HepG2 (cell line): Measurements from ENCODE around the gene ATP2A3. TPM values are rescaled to one million over a fixed set of nuclear protein-coding genes. Genes with fewer than 3 reads are reported as not detected.

Experiments
- ATAC-seq: fragments of 200-7000 bp; cut with Tn5 transposase; 3 replicates; pipeline ENCODE4 v1.9.1; 2020; ENCODE audit warnings: mild to moderate bottlenecking, moderate library complexity
- BruUV-seq: library from RNA; stranded (reverse); fragments of 400-500 nt; replicated peaks from 2 replicates; lab custom pipeline; 2021; lab: Mats Ljungman, UMichigan
- CTCF ChIA-PET: fragments of 300-600 bp; formaldehyde crosslinking; extraction: SDS; loops from one replicate; lab custom pipeline; 2021; ENCODE audit warnings: low total read pairs, inconsistent platforms, low intra/inter-chr PET ratio; lab: Yijun Ruan, JAX
- POLR2A ChIA-PET: fragments of 350-600 bp; sonication (Branson Sonifier 250); formaldehyde crosslinking; loops from one replicate; lab custom pipeline; 2020; ENCODE audit warnings: antibody characterized with exemption, inconsistent platforms; lab: Yijun Ruan, JAX
- DNase-seq: peaks from one replicate; pipeline ENCODE4 v3.0.0-alpha.2; 2015; ENCODE audit warnings: low spot score
- FAIRE-seq: peaks from 3 replicates; lab custom pipeline; 2011; peaks lifted over from hg19 to GRCh38; lab: Jason Lieb, UNC
- H2AFZ ChIP-seq: one replicate; pipeline ENCODE4 v1.6.1; 2011; ENCODE audit warnings: low read length, inconsistent platforms
- H3K27ac ChIP-seq: fragments of 300-600 bp; 3 replicates; pipeline ENCODE4 v1.8.0; 2011; ENCODE audit warnings: mixed run types, mild to moderate bottlenecking, mixed read lengths, low read length, inconsistent platforms; ENCODE audit not compliant: insufficient read depth; ENCODE audit errors: extremely low read length
- H3K27me3 ChIP-seq, 2 experiments: fragments of 200-600 bp in 1 of 2; 2 replicates in 1 of 2; 3 replicates in 1 of 2; pipeline versions ENCODE4 v1.6.0 to v1.8.0; 2011; ENCODE audit warnings: low read length in 2 of 2, mild to moderate bottlenecking in 2 of 2, moderate library complexity in 2 of 2, inconsistent platforms in 1 of 2; ENCODE audit not compliant: insufficient read depth in 2 of 2, control insufficient read depth in 1 of 2
- H3K36me3 ChIP-seq, 2 experiments: fragments of 200-600 bp in 1 of 2; replicated peaks in 1 of 2; 2 replicates in 1 of 2; 3 replicates in 1 of 2; pipeline versions ENCODE4 v1.5.1 to v1.8.0; 2011; ENCODE audit warnings: low read length in 2 of 2, inconsistent platforms in 1 of 2; ENCODE audit not compliant: insufficient read depth in 2 of 2, control insufficient read depth in 1 of 2
- H3K4me1 ChIP-seq: 2 replicates; pipeline ENCODE4 v1.5.1; 2012; ENCODE audit warnings: low read length, inconsistent platforms; ENCODE audit not compliant: insufficient read depth
- H3K4me2 ChIP-seq: 2 replicates; pipeline ENCODE4 v1.6.0; 2011; ENCODE audit warnings: low read depth, low read length, inconsistent platforms
- H3K4me3 ChIP-seq, 3 experiments: fragments of 200-600 bp in 1 of 3; sonication (generic), shearing (Covaris generic) in 1 of 3; replicated peaks in 1 of 3; 2 replicates each; pipeline ENCODE4 v1.5.1; 2011 to 2016; ENCODE audit warnings: low read length in 3 of 3, inconsistent platforms in 2 of 3, low read depth in 2 of 3, mild to moderate bottlenecking in 2 of 3, control low read depth in 1 of 3, mixed read lengths in 1 of 3; ENCODE audit not compliant: insufficient read depth in 1 of 3
- H3K79me2 ChIP-seq: one replicate; pipeline ENCODE4 v1.6.1; 2011; ENCODE audit warnings: low read length, inconsistent platforms; ENCODE audit not compliant: insufficient read depth
- H3K9ac ChIP-seq: 2 replicates; pipeline ENCODE4 v1.6.0; 2011; ENCODE audit warnings: mild to moderate bottlenecking, low read depth, low read length, inconsistent platforms; ENCODE audit not compliant: insufficient read depth
- H3K9me3 ChIP-seq: 2 replicates; pipeline ENCODE4 v1.5.1; 2012; ENCODE audit warnings: mild to moderate bottlenecking, low read length
- H4K20me1 ChIP-seq: 2 replicates; pipeline ENCODE4 v1.6.0; 2011; ENCODE audit warnings: inconsistent platforms, mild to moderate bottlenecking, low read length, moderate library complexity; ENCODE audit not compliant: insufficient read depth
- ATF7 ChIP-seq, 2 experiments: fragments of 450-650 bp in 1 of 2; sonication (generic) in 1 of 2; formaldehyde crosslinking in 1 of 2; IDR thresholded peaks; 2 replicates each; pipeline versions ENCODE4 v1.4.0 to v1.6.1; 2016 to 2020; ENCODE audit warnings: antibody characterized with exemption in 1 of 2, mild to moderate bottlenecking in 1 of 2, missing genetic modification reagents in 1 of 2
- EEA1 ChIP-seq: sonication (generic); formaldehyde crosslinking; IDR thresholded peaks from 2 replicates; pipeline ENCODE4 v1.5.1; 2020; ENCODE audit warnings: mild to moderate bottlenecking, missing genetic modification reagents, borderline replicate concordance
- EED ChIP-seq: sonication (generic); formaldehyde crosslinking; IDR thresholded peaks from 2 replicates; pipeline ENCODE4 v1.5.0; 2020; ENCODE audit warnings: mild to moderate bottlenecking, missing genetic modification reagents
- FOXA1 ChIP-seq, 2 experiments: fragments of 450-650 bp in 1 of 2; sonication (generic) in 1 of 2; formaldehyde crosslinking in 1 of 2; IDR thresholded peaks; 2 replicates each; pipeline versions ENCODE4 v1.4.0 to v1.6.1; 2016 to 2020; ENCODE audit warnings: missing genetic modification reagents in 1 of 2
- HBP1 ChIP-seq: IDR thresholded peaks from 2 replicates; pipeline ENCODE4 v1.6.1; 2016; ENCODE audit warnings: low read depth, control low read depth
- HNF1B ChIP-seq: sonication (generic); formaldehyde crosslinking; IDR thresholded peaks from 2 replicates; pipeline ENCODE4 v1.5.1; 2020; ENCODE audit warnings: mild to moderate bottlenecking, moderate library complexity, missing genetic modification reagents
- MXI1 ChIP-seq: IDR thresholded peaks from 3 replicates; pipeline ENCODE4 v1.6.1; 2012; ENCODE audit warnings: low read depth, low read length, inconsistent platforms, borderline replicate concordance
- PPARG ChIP-seq: conservative IDR thresholded peaks from 2 replicates; pipeline ENCODE4 v1.6.1; 2016; ENCODE audit warnings: missing biosample characterization, missing genetic modification reagents
- SCMH1 ChIP-seq: sonication (generic); formaldehyde crosslinking; IDR thresholded peaks from 2 replicates; pipeline ENCODE4 v1.9.0; 2021; ENCODE audit warnings: missing genetic modification reagents, mild to moderate bottlenecking, borderline replicate concordance
- U2AF2 ChIP-seq: fragments of 200-400 bp; formaldehyde crosslinking; IDR thresholded peaks from 2 replicates; pipeline ENCODE4 v1.6.1; 2017; ENCODE audit warnings: low read depth, mild to moderate bottlenecking, low read length
- ZFY ChIP-seq: sonication (generic); formaldehyde crosslinking; IDR thresholded peaks from 2 replicates; pipeline ENCODE4 v1.4.0; 2020; ENCODE audit warnings: missing genetic modification reagents
- ZNF44 ChIP-seq: sonication (generic); formaldehyde crosslinking; IDR thresholded peaks from 2 replicates; pipeline ENCODE4 v1.5.1; 2020; ENCODE audit warnings: mild to moderate bottlenecking, missing genetic modification reagents
- ZUFSP ChIP-seq: sonication (generic); formaldehyde crosslinking; IDR thresholded peaks from 2 replicates; pipeline ENCODE4 v1.9.0; 2021; ENCODE audit warnings: missing genetic modification reagents, mild to moderate bottlenecking, borderline replicate concordance
- WGBS: methylation state at CpG from one replicate; pipeline ENCODE4 v1.1.6; 2017; ENCODE audit warnings: low lambda C conversion rate; 5-methylcytosine and 5-hydroxymethylcytosine counted together
- in situ Hi-C: cut with HindIII; loops from 2 replicates; pipeline ENCODE4 v1.10.0; 2017; ENCODE audit warnings: low pct_unique_long_range_greater_than_20kb; ENCODE audit not compliant: extremely low pct_ligation_motif_present
- intact Hi-C: fragments of 100-400 bp; cut with micrococcal nuclease; formaldehyde crosslinking; loops from one replicate; pipeline ENCODE4 v1.10.0; 2022; ENCODE audit not compliant: unreplicated experiment
- polyA plus RNA-seq, 8 experiments: library from polyadenylated mRNA; depleted of rRNA in 3 of 8; stranded (reverse) in 7 of 8; unstranded in 1 of 8; fragments of >200 nt; fragmentation: Illumina TruSeq in 4 of 8; extraction: Trizol in 4 of 8; gene quantifications; 2 replicates each; pipeline versions ENCODE4 v1.2.1 to v1.2.3, GENCODE V29; 2011 to 2016; ENCODE audit warnings: low read depth in 4 of 8, missing spikeins in 1 of 8, mixed read lengths in 1 of 8; ENCODE audit not compliant: insufficient read depth in 1 of 8
- total RNA-seq, 5 experiments: library from RNA; depleted of rRNA; stranded (reverse); fragments of >200 nt; fragmentation: Illumina TruSeq; extraction: Trizol; gene quantifications; 2 replicates each; pipeline ENCODE4 v1.2.3, GENCODE V29; 2016; ENCODE audit warnings: low read depth in 1 of 5
- TF ChIP-seq, protein P1 (sequence below): sonication (generic); formaldehyde crosslinking; IDR thresholded peaks from 2 replicates; pipeline ENCODE4 v1.4.0; 2020; ENCODE audit warnings: missing genetic modification reagents

ATP2A3 gene
- total and polyA plus RNA-seq, 2 of the 13 experiments (the other 11 are each of a cell fraction or from before 2014, with no cell fraction given), result 0.07 TPM; not detected in 1

DNA sequence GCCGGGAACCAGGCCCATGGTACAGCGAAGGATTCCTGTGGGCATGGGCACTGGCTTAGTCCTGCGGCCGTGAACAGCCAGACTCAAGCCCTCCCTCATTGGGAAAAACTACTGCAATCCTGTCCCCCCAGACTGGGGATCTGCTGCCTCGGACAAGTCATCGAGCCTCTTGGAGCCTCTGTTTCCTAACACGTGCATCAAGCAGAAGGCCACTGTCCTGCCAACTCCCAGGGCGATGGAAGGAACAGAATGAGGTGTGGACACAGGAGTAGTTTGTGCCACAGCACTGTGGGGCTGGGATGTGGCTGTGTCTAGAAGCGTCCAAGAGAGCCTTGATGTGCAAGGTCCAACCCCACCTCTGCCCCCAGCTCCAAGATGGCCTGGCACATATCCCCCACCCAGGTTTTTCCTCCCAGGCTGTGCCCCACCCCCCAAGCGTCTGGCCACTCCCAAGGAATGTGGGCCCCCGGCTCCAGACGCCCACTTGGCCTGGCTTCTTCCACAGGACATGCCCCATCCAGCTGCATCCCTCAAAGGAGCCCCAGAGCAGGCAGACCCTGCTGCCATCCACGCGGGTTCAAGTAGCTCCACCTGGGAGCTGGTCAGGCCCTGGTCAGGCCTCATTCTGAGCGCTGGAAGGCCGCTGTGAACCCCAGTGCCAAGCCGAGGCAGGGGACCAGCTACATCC is 74.8 kb downstream of the ATP2A3 start:
- H3K9ac ChIP-seq, result no peak overlapping the region
- H3K79me2 ChIP-seq, result no peaks in the 10 kb centered on the region
- 85% methylated on average over 4 of the region's 17 CpGs for WGBS
- no peak overlapping the region for H3K4me3 ChIP-seq
- CTCF ChIA-PET, result no interaction called here
- no peaks in the 10 kb centered on the region for H3K27me3 ChIP-seq
- POLR2A ChIA-PET, result no interaction called here
- in situ Hi-C loops, result no loop called here
- no peak for FAIRE-seq
- H3K4me1 ChIP-seq, result peaks cover 23% of the 10 kb centered on the region
- no peak for DNase-seq
- no peaks in the 10 kb centered on the region for H3K9me3 ChIP-seq
- no peak for ATAC-seq
- H3K36me3 ChIP-seq, result no peaks in the 10 kb centered on the region
- H2AFZ ChIP-seq, result no peak overlapping the region
- intact Hi-C loops, result no loop called here
- no peaks in the 10 kb centered on the region for H4K20me1 ChIP-seq
- no peak for TF ChIP-seq ZFY (CRISPR knock-in tag)
- TF ChIP-seq HBP1 (CRISPR knock-in tag), result no peak
- TF ChIP-seq HNF1B, result no peak
- no peak for TF ChIP-seq ZNF44 (CRISPR knock-in tag)
- TF ChIP-seq PPARG, result no peak
- TF ChIP-seq ATF7 (IDR thresholded peaks at IDR 0.05), result no peak
- no peak for TF ChIP-seq ATF7 (CRISPR knock-in tag; IDR thresholded peaks at IDR 0.05)
- no peak for TF ChIP-seq EED (CRISPR knock-in tag)
- no peak for TF ChIP-seq SCMH1 (CRISPR knock-in tag)
- TF ChIP-seq EEA1 (CRISPR knock-in tag), result no peak
- TF ChIP-seq U2AF2, result no peak
- TF ChIP-seq MXI1, result no peak
- TF ChIP-seq FOXA1 (IDR thresholded peaks at IDR 0.05), result no peak
- no peak for TF ChIP-seq FOXA1 (CRISPR knock-in tag; IDR thresholded peaks at IDR 0.05)
- no peak for TF ChIP-seq ZUFSP
- TF ChIP-seq, protein P1, sequence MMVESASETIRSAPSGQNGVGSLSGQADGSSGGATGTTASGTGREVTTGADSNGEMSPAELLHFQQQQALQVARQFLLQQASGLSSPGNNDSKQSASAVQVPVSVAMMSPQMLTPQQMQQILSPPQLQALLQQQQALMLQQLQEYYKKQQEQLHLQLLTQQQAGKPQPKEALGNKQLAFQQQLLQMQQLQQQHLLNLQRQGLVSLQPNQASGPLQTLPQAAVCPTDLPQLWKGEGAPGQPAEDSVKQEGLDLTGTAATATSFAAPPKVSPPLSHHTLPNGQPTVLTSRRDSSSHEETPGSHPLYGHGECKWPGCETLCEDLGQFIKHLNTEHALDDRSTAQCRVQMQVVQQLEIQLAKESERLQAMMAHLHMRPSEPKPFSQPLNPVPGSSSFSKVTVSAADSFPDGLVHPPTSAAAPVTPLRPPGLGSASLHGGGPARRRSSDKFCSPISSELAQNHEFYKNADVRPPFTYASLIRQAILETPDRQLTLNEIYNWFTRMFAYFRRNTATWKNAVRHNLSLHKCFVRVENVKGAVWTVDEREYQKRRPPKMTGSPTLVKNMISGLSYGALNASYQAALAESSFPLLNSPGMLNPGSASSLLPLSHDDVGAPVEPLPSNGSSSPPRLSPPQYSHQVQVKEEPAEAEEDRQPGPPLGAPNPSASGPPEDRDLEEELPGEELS (CRISPR knock-in tag), result no peak
- H3K4me2 ChIP-seq, result no peak overlapping the region
- no TSS peak for BruUV-seq
- H3K27ac ChIP-seq, result no peak overlapping the region
